ENCODE results near the gene TLX1.
"Not testable (repeated sequence)": the region's sequence is repeated elsewhere in the genome, so short reads cannot be mapped to it uniquely, and the experiment has no call there.

TLX1 gene

DNA sequence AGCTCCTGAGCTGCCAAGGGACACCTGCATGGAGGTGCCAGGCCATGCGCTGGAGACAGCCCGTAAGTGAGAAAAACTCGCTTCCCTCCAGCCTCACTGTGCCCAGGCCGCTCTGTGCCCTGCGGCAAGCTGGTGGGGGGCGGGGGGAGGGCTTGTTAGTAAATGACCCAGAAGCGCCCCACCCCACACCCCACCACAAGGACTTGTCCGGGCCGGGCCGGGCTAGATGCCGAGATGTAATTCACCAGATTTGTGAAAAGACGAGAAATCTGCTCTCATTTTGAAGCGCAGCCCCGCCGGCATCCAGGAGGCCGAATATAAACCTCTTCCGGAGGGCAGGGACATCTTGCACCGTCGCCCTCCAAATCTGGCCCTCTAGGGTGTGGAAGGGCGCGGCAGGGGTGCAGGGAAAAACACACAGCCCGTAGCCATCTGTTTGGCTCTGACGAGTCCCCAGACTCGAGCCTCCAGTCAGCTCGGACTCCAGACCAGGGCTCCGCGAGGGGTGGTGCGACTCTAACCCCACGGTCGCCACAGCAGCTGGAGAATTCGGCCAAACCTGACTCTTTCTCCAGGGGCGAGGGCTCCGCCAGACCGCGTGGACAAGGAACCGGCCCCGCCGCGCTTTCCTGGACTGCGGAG is 14.8 kb downstream of the TLX1 start:
- TF ChIP-seq, protein P1, sequence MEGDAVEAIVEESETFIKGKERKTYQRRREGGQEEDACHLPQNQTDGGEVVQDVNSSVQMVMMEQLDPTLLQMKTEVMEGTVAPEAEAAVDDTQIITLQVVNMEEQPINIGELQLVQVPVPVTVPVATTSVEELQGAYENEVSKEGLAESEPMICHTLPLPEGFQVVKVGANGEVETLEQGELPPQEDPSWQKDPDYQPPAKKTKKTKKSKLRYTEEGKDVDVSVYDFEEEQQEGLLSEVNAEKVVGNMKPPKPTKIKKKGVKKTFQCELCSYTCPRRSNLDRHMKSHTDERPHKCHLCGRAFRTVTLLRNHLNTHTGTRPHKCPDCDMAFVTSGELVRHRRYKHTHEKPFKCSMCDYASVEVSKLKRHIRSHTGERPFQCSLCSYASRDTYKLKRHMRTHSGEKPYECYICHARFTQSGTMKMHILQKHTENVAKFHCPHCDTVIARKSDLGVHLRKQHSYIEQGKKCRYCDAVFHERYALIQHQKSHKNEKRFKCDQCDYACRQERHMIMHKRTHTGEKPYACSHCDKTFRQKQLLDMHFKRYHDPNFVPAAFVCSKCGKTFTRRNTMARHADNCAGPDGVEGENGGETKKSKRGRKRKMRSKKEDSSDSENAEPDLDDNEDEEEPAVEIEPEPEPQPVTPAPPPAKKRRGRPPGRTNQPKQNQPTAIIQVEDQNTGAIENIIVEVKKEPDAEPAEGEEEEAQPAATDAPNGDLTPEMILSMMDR (IDR thresholded peaks at IDR 0.05; ENCODE audit: borderline replicate concordance, control extremely low read depth, extremely low read depth, insufficient read depth, missing control alignments), result no peak
- no peak for DNase-seq (ENCODE audit: low spot score)
- in situ Hi-C loops (cut with MboI; ENCODE audit: low sequenced_read_pairs, unreplicated experiment), result loop anchor here (10.0 kb wide), 1 partner anchor 111 kb away; the partner anchor contains the start of genes PDZD7 and SFXN3

DNA sequence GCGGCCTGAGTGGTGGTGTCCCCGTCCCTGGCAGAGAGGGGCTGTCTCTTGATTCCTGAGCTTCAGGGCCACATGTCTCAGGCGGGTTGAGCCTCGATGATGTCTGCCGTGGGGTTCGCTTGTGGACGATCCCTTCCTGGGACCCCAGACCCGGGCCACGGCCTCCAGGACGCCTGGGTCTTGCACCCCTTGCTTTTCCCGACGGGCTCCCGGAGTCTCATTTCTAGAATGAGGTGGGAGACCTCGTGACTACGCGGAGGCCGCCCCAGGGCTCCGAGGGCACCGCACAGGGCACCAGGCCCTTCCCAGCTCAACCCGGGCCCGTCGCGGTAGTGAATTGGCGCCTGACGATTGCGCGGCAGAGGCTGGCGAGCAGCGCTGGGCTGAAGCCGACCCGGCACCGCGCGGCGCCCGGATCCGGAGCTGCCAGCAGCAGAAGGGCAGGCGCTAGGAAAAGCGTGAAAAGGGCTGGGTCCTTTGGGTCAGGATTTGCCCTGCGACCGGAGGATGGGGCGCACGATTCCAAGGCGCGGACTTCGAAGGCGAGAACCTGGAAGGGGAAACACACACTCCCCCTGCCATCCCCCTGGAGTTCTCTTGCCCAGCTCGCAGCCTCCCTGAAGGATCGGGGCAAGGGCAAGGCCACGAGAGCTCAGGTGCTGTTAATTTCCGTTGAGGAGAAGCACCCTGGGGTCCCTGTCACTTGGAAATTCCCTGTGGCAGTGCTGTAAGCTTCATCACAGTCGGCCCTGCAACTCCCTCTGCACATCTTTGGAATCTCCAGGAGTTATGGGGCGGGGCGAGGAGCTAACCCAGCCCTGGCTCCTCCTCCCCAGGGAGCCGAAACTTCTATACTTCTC is 15.5 kb downstream of the TLX1 start:
- in situ Hi-C loops (cut with MboI; ENCODE audit: low sequenced_read_pairs, unreplicated experiment), result loop anchor here (10.0 kb wide), 1 partner anchor 112 kb away; the partner anchor contains the start of genes PDZD7 and SFXN3
- TF ChIP-seq, protein P1 (IDR thresholded peaks at IDR 0.05; ENCODE audit: borderline replicate concordance, control extremely low read depth, extremely low read depth, insufficient read depth, missing control alignments), result no peak
- no peak for DNase-seq (ENCODE audit: low spot score)

DNA sequence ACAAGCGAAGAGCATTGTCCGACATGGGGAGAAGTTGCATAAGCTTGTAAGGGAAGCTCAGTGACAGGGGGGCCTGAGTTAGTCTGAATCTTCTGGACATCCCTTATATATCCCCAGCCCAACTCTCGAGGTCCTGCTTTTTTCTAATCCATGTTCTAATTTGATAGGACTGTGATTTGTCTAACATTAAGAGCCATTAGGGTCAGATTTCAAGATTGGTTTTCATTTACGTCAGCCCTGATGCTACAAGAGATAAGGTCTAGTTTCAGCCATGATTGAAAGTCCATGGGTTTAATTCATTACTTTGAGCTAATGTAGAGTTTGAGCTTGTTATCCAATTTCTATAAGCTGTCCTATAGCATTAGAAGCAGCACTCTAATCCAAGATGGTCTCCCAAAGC is 20.3 kb downstream of the TLX1 start:
- DNase-seq (ENCODE audit: low spot score), result no peak
- TF ChIP-seq, protein P1 (IDR thresholded peaks at IDR 0.05; ENCODE audit: borderline replicate concordance, control extremely low read depth, extremely low read depth, insufficient read depth, missing control alignments), result no peak
- in situ Hi-C loops (cut with MboI; ENCODE audit: low sequenced_read_pairs, unreplicated experiment), result no loop called here

DNA sequence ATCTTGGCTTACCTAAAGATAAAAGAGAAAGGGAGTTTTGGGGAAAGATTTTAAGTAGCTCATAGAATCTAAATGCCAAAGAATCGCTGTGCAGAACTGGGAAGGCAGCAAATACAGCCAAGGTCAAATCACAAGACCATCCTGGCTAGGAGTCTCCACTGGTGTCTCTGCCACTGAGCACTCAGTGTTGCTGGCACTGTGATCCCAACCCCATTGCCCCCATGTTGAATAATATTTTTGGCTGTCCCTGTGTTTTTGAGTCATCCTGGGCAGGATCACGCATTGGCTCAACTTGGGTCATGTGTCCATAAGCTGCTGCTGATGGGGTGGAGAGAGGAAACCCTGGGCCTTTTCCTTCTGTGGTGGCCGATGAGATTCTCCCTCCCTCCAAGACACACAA is 21.2 kb downstream of the TLX1 start:
- TF ChIP-seq, protein P1 (IDR thresholded peaks at IDR 0.05; ENCODE audit: borderline replicate concordance, control extremely low read depth, extremely low read depth, insufficient read depth, missing control alignments), result no peak
- in situ Hi-C loops (cut with MboI; ENCODE audit: low sequenced_read_pairs, unreplicated experiment), result no loop called here
- no peak for DNase-seq (ENCODE audit: low spot score)

DNA sequence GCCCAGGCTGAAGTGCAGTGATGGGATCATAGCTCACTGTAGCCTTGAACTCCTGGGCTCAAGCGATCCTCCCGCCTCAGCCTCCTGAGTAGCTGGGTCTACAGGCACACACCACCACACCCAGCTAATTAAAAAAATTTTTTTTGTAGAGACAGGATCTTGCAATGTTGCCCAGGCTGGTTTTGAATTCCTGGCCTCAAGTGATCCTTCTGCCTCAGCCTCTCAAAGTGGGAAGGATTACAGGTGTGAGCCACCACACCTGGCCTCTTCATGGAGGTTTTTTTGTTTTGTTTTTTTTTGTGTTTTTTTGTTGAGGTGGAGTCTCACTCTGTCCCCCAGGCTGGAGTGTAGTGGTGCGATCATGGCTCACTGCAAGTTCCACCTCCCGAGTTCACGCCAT is 23.4 kb downstream of the TLX1 start:
- in situ Hi-C loops (cut with MboI; ENCODE audit: low sequenced_read_pairs, unreplicated experiment); DNase-seq (ENCODE audit: low spot score): not testable (repeated sequence)

DNA sequence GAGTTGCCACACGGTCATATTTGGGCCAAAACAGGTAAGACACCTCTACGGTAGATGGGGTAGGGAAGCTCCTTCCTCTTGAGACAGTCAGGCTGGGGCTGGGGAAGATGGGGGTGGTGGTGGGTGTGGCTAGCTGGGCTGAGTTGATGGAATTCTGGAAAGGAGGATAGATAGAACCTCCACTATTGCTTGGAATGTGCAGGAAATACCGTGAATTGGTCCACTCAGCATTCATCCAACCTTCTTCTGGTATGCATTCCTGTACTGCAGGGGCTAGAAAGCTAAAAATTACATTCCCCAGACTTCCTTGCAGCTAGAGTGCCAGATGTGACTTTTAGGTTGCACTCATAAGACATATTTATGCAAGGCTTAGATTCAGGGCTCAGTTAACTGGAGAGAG is 24.8 kb downstream of the TLX1 start:
- in situ Hi-C loops (cut with MboI; ENCODE audit: low sequenced_read_pairs, unreplicated experiment), result no loop called here
- DNase-seq (ENCODE audit: low spot score), result no peak
- TF ChIP-seq, protein P1 (IDR thresholded peaks at IDR 0.05; ENCODE audit: borderline replicate concordance, control extremely low read depth, extremely low read depth, insufficient read depth, missing control alignments), result no peak
